Keratinocyte (primary cell): ENCODE results near the gene TEKT5.

ENCODE experiments used
- EZH2 ChIP-seq: IDR thresholded peaks from one replicate; pipeline ENCODE4 v1.6.1; 2012; ENCODE audit warnings: inconsistent platforms, mild to moderate bottlenecking, low read length, moderate library complexity
- TF ChIP-seq, protein P1 (sequence below), 3 experiments: IDR thresholded peaks in 1 of 3; conservative IDR thresholded peaks in 1 of 3; optimal IDR thresholded peaks in 1 of 3; 2 replicates in 2 of 3; 3 replicates in 1 of 3; pipeline versions ENCODE3 to v1.5.1; 2011; ENCODE audit warnings: low read length in 3 of 3, mild to moderate bottlenecking in 3 of 3, moderate library complexity in 2 of 3, control low read depth in 1 of 3, inconsistent platforms in 1 of 3; ENCODE audit not compliant: insufficient read depth in 2 of 3; ENCODE audit errors: extremely low read depth in 1 of 3

DNA sequence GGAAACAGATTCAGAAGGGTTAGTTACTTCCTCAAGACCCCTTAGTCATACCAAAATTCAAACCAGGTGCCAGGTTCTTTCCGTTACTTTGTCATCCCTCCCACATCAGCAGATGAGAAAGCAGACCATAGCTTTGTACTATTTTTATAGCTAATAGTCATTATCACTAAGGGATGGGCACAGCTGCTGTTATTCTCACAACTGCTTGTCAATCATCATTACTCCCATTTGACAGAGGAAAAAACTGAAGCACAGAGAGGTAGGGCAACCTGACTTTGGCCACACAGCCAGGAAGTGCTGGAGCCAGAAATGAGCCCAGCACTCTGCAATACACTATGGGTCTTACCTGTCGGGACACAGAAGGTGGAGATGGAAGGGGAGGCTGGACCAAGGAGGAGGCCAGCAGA is 30.0 kb downstream of the TEKT5 start:
- TF ChIP-seq, protein P1, sequence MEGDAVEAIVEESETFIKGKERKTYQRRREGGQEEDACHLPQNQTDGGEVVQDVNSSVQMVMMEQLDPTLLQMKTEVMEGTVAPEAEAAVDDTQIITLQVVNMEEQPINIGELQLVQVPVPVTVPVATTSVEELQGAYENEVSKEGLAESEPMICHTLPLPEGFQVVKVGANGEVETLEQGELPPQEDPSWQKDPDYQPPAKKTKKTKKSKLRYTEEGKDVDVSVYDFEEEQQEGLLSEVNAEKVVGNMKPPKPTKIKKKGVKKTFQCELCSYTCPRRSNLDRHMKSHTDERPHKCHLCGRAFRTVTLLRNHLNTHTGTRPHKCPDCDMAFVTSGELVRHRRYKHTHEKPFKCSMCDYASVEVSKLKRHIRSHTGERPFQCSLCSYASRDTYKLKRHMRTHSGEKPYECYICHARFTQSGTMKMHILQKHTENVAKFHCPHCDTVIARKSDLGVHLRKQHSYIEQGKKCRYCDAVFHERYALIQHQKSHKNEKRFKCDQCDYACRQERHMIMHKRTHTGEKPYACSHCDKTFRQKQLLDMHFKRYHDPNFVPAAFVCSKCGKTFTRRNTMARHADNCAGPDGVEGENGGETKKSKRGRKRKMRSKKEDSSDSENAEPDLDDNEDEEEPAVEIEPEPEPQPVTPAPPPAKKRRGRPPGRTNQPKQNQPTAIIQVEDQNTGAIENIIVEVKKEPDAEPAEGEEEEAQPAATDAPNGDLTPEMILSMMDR (optimal IDR thresholded peaks at IDR 0.05 in 1 of 3, IDR thresholded peaks at IDR 0.05 in 1 of 3, conservative IDR thresholded peaks at IDR 0.05 in 1 of 3; ENCODE audit: extremely low read depth in 1 of 3, insufficient read depth in 2 of 3, low read length in 3 of 3) = no peak
- no peak for TF ChIP-seq EZH2
